ENCODE results near the gene WASHC1.
"Not testable (repeated sequence)": the region's sequence is repeated elsewhere in the genome, so short reads cannot be mapped to it uniquely, and the experiment has no call there.

GRCh38 chr9:43116-43515, 13.9 kb upstream of the WASHC1 start:
- not testable (repeated sequence) for TF ChIP-seq CTCF (IDR thresholded peaks at IDR 0.05; ENCODE audit: borderline replicate concordance, extremely low read depth, low read length, poor library complexity, severe bottlenecking); EZH2 (IDR thresholded peaks at IDR 0.05; ENCODE audit: borderline replicate concordance, low read depth, low read length, severe bottlenecking)

All from DND-41 (cell line).